H1 (cell line): ENCODE data around the gene TMEM204. TPM values are rescaled to one million over a fixed set of nuclear protein-coding genes. Genes with fewer than 3 reads are reported as not detected.
A peak's percentile ranks its signal among the peaks of the same experiment; 100 is the strongest.

Experiments used
- CTCF ChIA-PET: fragments of 300-600 bp; sonication (Branson Sonifier 250); formaldehyde crosslinking; loops from one replicate; lab custom pipeline; 2021; ENCODE audit not compliant: partially characterized antibody; lab: Charles Lee
- POLR2A ChIA-PET: fragments of 300-600 bp; sonication (Branson Sonifier 250); formaldehyde crosslinking; loops from one replicate; lab custom pipeline; 2021; ENCODE audit warnings: inconsistent platforms; ENCODE audit not compliant: partially characterized antibody; lab: Charles Lee
- DNase-seq, 2 experiments: peaks; one replicate each; pipeline versions ENCODE4 v3.0.0 to v3.0.0-alpha.2; 2010 to 2022; ENCODE audit warnings: low spot score in 2 of 2, low read depth in 1 of 2, mixed read lengths in 1 of 2
- FAIRE-seq: peaks from 2 replicates; lab custom pipeline; 2011; peaks lifted over from hg19 to GRCh38; lab: Jason Lieb, UNC
- H2AFZ ChIP-seq: 2 replicates; pipeline ENCODE4 v1.8.1; 2012; ENCODE audit warnings: low read length, inconsistent platforms
- H2AK5ac ChIP-seq: 2 replicates; pipeline ENCODE4 v1.6.1; 2013; ENCODE audit warnings: low read depth, low read length
- H2BK120ac ChIP-seq: replicated peaks from 2 replicates; pipeline ENCODE3; 2013; ENCODE audit warnings: low read depth, low read length, inconsistent platforms
- H2BK12ac ChIP-seq: 2 replicates; pipeline ENCODE4 v1.6.1; 2013; ENCODE audit warnings: low read depth, low read length
- H2BK15ac ChIP-seq: 2 replicates; pipeline ENCODE4 v1.6.1; 2013; ENCODE audit warnings: low read length
- H2BK20ac ChIP-seq: 2 replicates; pipeline ENCODE4 v1.6.1; 2013; ENCODE audit warnings: low read length
- H2BK5ac ChIP-seq: 2 replicates; pipeline ENCODE4 v1.6.1; 2013; ENCODE audit warnings: low read depth, low read length
- H3K14ac ChIP-seq: 2 replicates; pipeline ENCODE4 v1.6.1; 2013; ENCODE audit warnings: inconsistent platforms; ENCODE audit not compliant: insufficient read length
- H3K18ac ChIP-seq: 2 replicates; pipeline ENCODE4 v1.6.1; 2013; ENCODE audit warnings: low read length; ENCODE audit errors: extremely low read depth
- H3K23ac ChIP-seq: 2 replicates; pipeline ENCODE4 v1.6.1; 2013; ENCODE audit warnings: inconsistent platforms; ENCODE audit not compliant: insufficient read length
- H3K23me2 ChIP-seq: 2 replicates; pipeline ENCODE4 v1.6.1; 2013; ENCODE audit warnings: low read depth, low read length
- H3K27ac ChIP-seq: 2 replicates; pipeline ENCODE4 v1.6.1; 2011; ENCODE audit warnings: low read depth, low read length, inconsistent platforms
- H3K27me3 ChIP-seq, 4 experiments: replicated peaks in 1 of 4; 1 replicate in 1 of 4; 2 replicates in 3 of 4; pipeline versions ENCODE4 v1.6.1 to v1.8.1; 2011 to 2013; ENCODE audit warnings: low read length in 3 of 4, mild to moderate bottlenecking in 3 of 4, inconsistent platforms in 2 of 4, mixed read lengths in 2 of 4, moderate library complexity in 1 of 4; ENCODE audit not compliant: control insufficient read depth in 3 of 4, insufficient read depth in 3 of 4; ENCODE audit errors: extremely low read depth in 1 of 4
- H3K36me3 ChIP-seq, 4 experiments: 2 replicates each; pipeline versions ENCODE4 v1.6.1 to v1.8.1; 2011 to 2013; ENCODE audit warnings: mild to moderate bottlenecking in 4 of 4, low read length in 3 of 4, moderate library complexity in 2 of 4, control low read depth in 1 of 4, inconsistent platforms in 1 of 4; ENCODE audit not compliant: insufficient read depth in 4 of 4, control insufficient read depth in 2 of 4
- H3K4ac ChIP-seq: replicated peaks from 2 replicates; pipeline ENCODE3; 2013; ENCODE audit warnings: low read length, low read depth, mixed read lengths, inconsistent platforms; ENCODE audit not compliant: insufficient read length
- H3K4me1 ChIP-seq, 4 experiments: replicated peaks in 1 of 4; 1 replicate in 1 of 4; 2 replicates in 3 of 4; pipeline versions ENCODE4 v1.6.1 to v1.8.1; 2011 to 2013; ENCODE audit warnings: low read length in 3 of 4, inconsistent platforms in 2 of 4, mixed read lengths in 1 of 4; ENCODE audit not compliant: insufficient read depth in 4 of 4, control insufficient read depth in 3 of 4
- H3K4me2 ChIP-seq, 2 experiments: 2 replicates each; pipeline versions ENCODE4 v1.6.1 to v1.8.1; 2011 to 2013; ENCODE audit warnings: low read depth in 2 of 2, low read length in 2 of 2, control low read depth in 1 of 2, inconsistent platforms in 1 of 2, mild to moderate bottlenecking in 1 of 2; ENCODE audit not compliant: insufficient read depth in 1 of 2
- H3K4me3 ChIP-seq, 4 experiments: fragments of 200-600, 300-600 bp in 1 of 4; sonication (generic), shearing (Covaris generic), sonication (Bioruptor Twin) in 1 of 4; 2 replicates each; pipeline versions ENCODE4 v1.5.1 to v1.8.1; 2011 to 2016; ENCODE audit warnings: low read length in 4 of 4, low read depth in 3 of 4, control low read depth in 2 of 4, inconsistent platforms in 2 of 4, mild to moderate bottlenecking in 2 of 4, mixed read lengths in 1 of 4, moderate library complexity in 1 of 4; ENCODE audit not compliant: insufficient read depth in 2 of 4; ENCODE audit errors: extremely low read depth in 1 of 4
- H3K56ac ChIP-seq: replicated peaks from 2 replicates; pipeline ENCODE3; 2013; ENCODE audit warnings: low read depth, mild to moderate bottlenecking, mixed read lengths, low read length, inconsistent platforms; ENCODE audit not compliant: insufficient read length
- H3K79me1 ChIP-seq: 2 replicates; pipeline ENCODE4 v1.6.1; 2013; ENCODE audit warnings: low read depth, low read length, control low read depth
- H3K79me2 ChIP-seq, 2 experiments: 2 replicates each; pipeline versions ENCODE4 v1.6.1 to v1.8.1; 2012 to 2013; ENCODE audit warnings: low read length in 2 of 2, mild to moderate bottlenecking in 2 of 2, inconsistent platforms in 1 of 2; ENCODE audit not compliant: insufficient read depth in 2 of 2, control insufficient read depth in 1 of 2
- H3K9ac ChIP-seq, 4 experiments: replicated peaks in 1 of 4; 1 replicate in 1 of 4; 2 replicates in 3 of 4; pipeline versions ENCODE4 v1.6.1 to v1.8.1; 2011 to 2013; ENCODE audit warnings: low read depth in 3 of 4, low read length in 3 of 4, control low read depth in 2 of 4, mild to moderate bottlenecking in 2 of 4, moderate library complexity in 2 of 4, inconsistent platforms in 1 of 4; ENCODE audit errors: extremely low read depth in 1 of 4
- H3K9me3 ChIP-seq, 2 experiments: 2 replicates each; pipeline versions ENCODE4 v1.6.1 to v1.8.1; 2012 to 2013; ENCODE audit warnings: mild to moderate bottlenecking in 2 of 2, moderate library complexity in 2 of 2, control low read depth in 1 of 2, inconsistent platforms in 1 of 2, low read depth in 1 of 2, low read length in 1 of 2, mixed read lengths in 1 of 2; ENCODE audit not compliant: insufficient read depth in 2 of 2
- H4K20me1 ChIP-seq, 2 experiments: replicated peaks in 1 of 2; 2 replicates each; pipeline versions ENCODE3 to v1.8.1; 2011 to 2013; ENCODE audit warnings: inconsistent platforms in 2 of 2, low read length in 2 of 2, mild to moderate bottlenecking in 1 of 2; ENCODE audit not compliant: insufficient read depth in 2 of 2, control insufficient read depth in 1 of 2
- H4K5ac ChIP-seq: 2 replicates; pipeline ENCODE4 v1.6.1; 2013; ENCODE audit warnings: low read length, low read depth, mixed read lengths, inconsistent platforms; ENCODE audit not compliant: insufficient read length
- H4K8ac ChIP-seq: 2 replicates; pipeline ENCODE4 v1.8.0; 2013; ENCODE audit warnings: mild to moderate bottlenecking, moderate library complexity, low read length, inconsistent platforms; ENCODE audit not compliant: insufficient read depth; ENCODE audit errors: extremely low read depth
- H4K91ac ChIP-seq: replicated peaks from 2 replicates; pipeline ENCODE3; 2013; ENCODE audit warnings: low read length, mixed read lengths, inconsistent platforms; ENCODE audit not compliant: insufficient read length
- BRCA1 ChIP-seq: IDR thresholded peaks from 2 replicates; pipeline ENCODE4 v1.6.1; 2012; ENCODE audit warnings: low read depth, low read length, improper control_type of control experiment
- FOSL1 ChIP-seq: IDR thresholded peaks from 2 replicates; pipeline ENCODE4 v1.6.1; 2011; ENCODE audit warnings: mild to moderate bottlenecking, low read depth, low read length, moderate library complexity; ENCODE audit not compliant: insufficient read depth
- NRF1 ChIP-seq: IDR thresholded peaks from 2 replicates; pipeline ENCODE4 v1.6.1; 2011; ENCODE audit warnings: mild to moderate bottlenecking, low read depth, low read length, improper control_type of control experiment
- PHF8 ChIP-seq: fragments of 200-600 bp; sonication (generic); conservative IDR thresholded peaks from 2 replicates; pipeline ENCODE4 v1.7.1; 2012; ENCODE audit warnings: low read depth, mild to moderate bottlenecking, inconsistent platforms, low read length, moderate library complexity
- TAF7 ChIP-seq: optimal IDR thresholded peaks from 2 replicates; pipeline ENCODE3; 2011; ENCODE audit warnings: low read depth, mild to moderate bottlenecking, inconsistent platforms, low read length, moderate library complexity, borderline replicate concordance
- TCF12 ChIP-seq: IDR thresholded peaks from 2 replicates; pipeline ENCODE4 v1.6.1; 2011; ENCODE audit warnings: low read depth, mild to moderate bottlenecking, low read length
- WGBS, 2 experiments: shearing (Covaris generic) in 1 of 2; methylation state at CpG; one replicate each; pipeline versions ENCODE4 v1.1.6 to v1.1.7; 2013 to 2015; ENCODE audit warnings: low lambda C conversion rate in 2 of 2, mixed read lengths in 2 of 2, inconsistent platforms in 1 of 2, low coverage in 1 of 2, missing lambda C conversion rate in 1 of 2; ENCODE audit not compliant: insufficient replicate concordance in 2 of 2, insufficient coverage in 1 of 2, insufficient read length in 1 of 2; ENCODE audit errors: extremely low coverage in 1 of 2, missing lambda C conversion rate in 1 of 2; 5-methylcytosine and 5-hydroxymethylcytosine counted together
- polyA plus RNA-seq, 7 experiments: library from polyadenylated mRNA; depleted of rRNA in 3 of 7; stranded (reverse) in 5 of 7; unstranded in 2 of 7; fragments of >200 nt in 5 of 7; fragments of 200-250 nt in 2 of 7; gene quantifications; 1 replicate in 5 of 7; 2 replicates in 1 of 7; 4 replicates in 1 of 7; pipeline versions ENCODE4 v1.2.1 to v1.2.3, GENCODE V29; 2011 to 2013; ENCODE audit warnings: missing spikeins in 2 of 7, mixed read lengths in 2 of 7
- total RNA-seq: library from RNA; stranded (reverse); fragmentation: NEBNext Ultra II Directional; extraction: Animal tissue kit (Norgen Biotek cat#: 25700); gene quantifications from 2 replicates; pipeline ENCODE4 v1.2.1, GENCODE V29; 2021

TMEM204 gene
- total and polyA plus RNA-seq, 2 of the 8 experiments (the other 6 are each of a cell fraction or from before 2014, with no cell fraction given) = not detected

DNA sequence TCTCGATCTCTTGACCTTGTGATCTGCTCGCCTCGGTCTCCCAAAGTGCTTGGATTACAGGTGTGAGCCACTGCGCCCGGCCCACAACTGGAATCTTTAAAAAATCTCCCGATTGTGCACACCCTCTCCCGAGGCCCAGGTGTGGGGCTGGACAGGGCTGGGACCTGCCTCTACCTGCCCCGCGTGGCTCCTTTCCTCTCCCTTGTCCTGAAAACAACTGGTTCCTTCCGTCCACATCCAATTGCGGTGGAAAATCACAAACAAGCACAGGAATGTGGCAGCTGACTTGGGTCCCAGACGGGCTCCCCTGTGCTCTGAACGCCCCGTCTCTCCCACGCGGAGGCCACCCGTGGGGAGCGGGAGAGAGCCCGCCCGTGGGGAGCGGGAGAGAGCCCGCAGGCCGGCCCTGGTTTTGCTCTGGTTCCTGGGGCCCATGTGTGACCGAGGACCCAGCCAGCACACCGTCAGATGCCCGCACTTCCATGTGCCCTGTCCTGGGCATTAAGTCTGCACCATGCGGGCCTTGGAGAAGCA lies 3.0 kb upstream of the TMEM204 start:
- Histone ChIP-seq H3K18ac (no peak overlapping the region), H3K4me2 (no peak overlapping the region), H3K4me3 (no peak overlapping the region), H3K23me2 (no peaks in the 10 kb centered on the region), H2BK15ac (no peak overlapping the region), H3K9me3 (no peaks in the 10 kb centered on the region), H3K9ac (no peak overlapping the region), H3K36me3 (no peaks in the 10 kb centered on the region; a peak in 2 of 8 replicates), H3K27me3 (no peaks in the 10 kb centered on the region), H2BK12ac (no peak overlapping the region), H3K14ac (no peak overlapping the region), H2BK5ac (no peak overlapping the region), H3K79me2 (no peaks in the 10 kb centered on the region), H2AK5ac (no peak overlapping the region), H3K4ac (no peak overlapping the region), H3K79me1 (no peaks in the 10 kb centered on the region), H2BK120ac (no peak overlapping the region), H4K20me1 (peaks cover 2 to 7% of the 10 kb centered on the region in 2 experiments), H4K5ac (no peak overlapping the region), H2AFZ (no peak overlapping the region), H3K4me1 (no peaks in the 10 kb centered on the region; a peak in 1 of 7 replicates), H2BK20ac (no peak overlapping the region), H3K56ac (no peak overlapping the region), H4K8ac (peak overlapping the region; percentile 35; the same call in 1 of the 2 replicates), H4K91ac (no peak overlapping the region), H3K23ac (no peak overlapping the region), H3K27ac (no peak overlapping the region; the same call in 1 of the 2 replicates)
- no peak for DNase-seq
- ChIA-PET CTCF (interaction anchor here (1.3 to 3.2 kb wide), 2 partner anchors 8 to 19 kb away, joined by 3 to 11 read pairs; no protein-coding TSS in a partner anchor), POLR2A (no interaction called here)
- no peak for FAIRE-seq
- WGBS, 2 experiments = 88% methylated on average over 25 of the region's 27 CpGs; no CpG with 5 or more reads in 1 of the 2 experiments
- no peak for TF ChIP-seq TCF12
- no peak for TF ChIP-seq PHF8
- no peak for TF ChIP-seq TAF7
- no peak for TF ChIP-seq NRF1
- TF ChIP-seq FOSL1 = no peak
- TF ChIP-seq BRCA1 = no peak
